Duodenal mucosa (tissue), 2 donors: ENCODE data around the gene TMEM115.

Source experiments
- H3K27ac ChIP-seq: one replicate; pipeline ENCODE4 v1.7.0; 2013; ENCODE audit warnings: low read depth, low read length
- H3K27me3 ChIP-seq, 2 donors: one replicate each; pipeline ENCODE4 v1.7.0; 2013; ENCODE audit warnings: low read length in 2 of 2, control low read depth in 1 of 2; ENCODE audit not compliant: insufficient read depth in 2 of 2, control insufficient read depth in 1 of 2
- H3K36me3 ChIP-seq, 2 donors: one replicate each; pipeline ENCODE4 v1.7.0; 2013; ENCODE audit warnings: low read length in 2 of 2, control low read depth in 1 of 2; ENCODE audit not compliant: insufficient read depth in 2 of 2, control insufficient read depth in 1 of 2
- H3K4me1 ChIP-seq, 2 donors: one replicate each; pipeline ENCODE4 v1.7.0; 2013; ENCODE audit warnings: low read length in 2 of 2, control low read depth in 1 of 2; ENCODE audit not compliant: insufficient read depth in 2 of 2, control insufficient read depth in 1 of 2
- H3K4me3 ChIP-seq, 2 donors: one replicate each; pipeline ENCODE4 v1.7.0; 2013; ENCODE audit warnings: low read length in 2 of 2, low read depth in 1 of 2
- H3K9ac ChIP-seq, 2 donors: one replicate each; pipeline ENCODE4 v1.7.0; 2013; ENCODE audit warnings: low read length in 2 of 2, low read depth in 1 of 2
- H3K9me3 ChIP-seq, 2 donors: one replicate each; pipeline ENCODE4 v1.7.0; 2013; ENCODE audit warnings: low read length in 2 of 2, control low read depth in 1 of 2; ENCODE audit not compliant: control insufficient read depth in 1 of 2

The TMEM115 gene

GRCh38 chr3:50333744-50334328 lies 25.5 kb downstream of the TMEM115 start:
- Histone ChIP-seq H3K27ac (peak overlapping the region; percentile 26), H3K4me3 (no peak overlapping the region), H3K36me3 (peaks cover 25 to 41% of the 10 kb centered on the region in 2 donors), H3K4me1 (peaks cover 23 to 44% of the 10 kb centered on the region in 2 donors), H3K27me3 (no peaks in the 10 kb centered on the region), H3K9ac (peak overlapping the region; percentile 5 to 38), H3K9me3 (no peaks in the 10 kb centered on the region)

- peaks cover 29 to 50% of the 10 kb centered on the region in 2 donors for H3K4me1 ChIP-seq
- no peaks in the 10 kb centered on the region for H3K27me3 ChIP-seq
- H3K36me3 ChIP-seq: peaks cover 25 to 41% of the 10 kb centered on the region in 2 donors
- H3K9me3 ChIP-seq: no peaks in the 10 kb centered on the region
- H3K4me3 ChIP-seq: no peak overlapping the region
- no peak overlapping the region for H3K9ac ChIP-seq
- no peak overlapping the region for H3K27ac ChIP-seq
Measured at GRCh38 chr3:50331364-50331907, 27.9 kb downstream of the TMEM115 start.

GRCh38 chr3:50330330-50330729 lies 29.0 kb downstream of the TMEM115 start:
- H3K9ac ChIP-seq: no peak overlapping the region
- H3K27me3 ChIP-seq: no peaks in the 10 kb centered on the region
- peaks cover 28 to 52% of the 10 kb centered on the region in 2 donors for H3K36me3 ChIP-seq
- no peak overlapping the region for H3K27ac ChIP-seq
- no peaks in the 10 kb centered on the region for H3K9me3 ChIP-seq
- peaks cover 22 to 39% of the 10 kb centered on the region in 2 donors for H3K4me1 ChIP-seq
- H3K4me3 ChIP-seq: no peak overlapping the region

- H3K27me3 ChIP-seq: no peaks in the 10 kb centered on the region
- H3K9me3 ChIP-seq: no peaks in the 10 kb centered on the region
- H3K9ac ChIP-seq: peak within 1 kb of the TSS; percentile 91
- H3K36me3 ChIP-seq: peaks cover 28 to 47% of the 10 kb centered on the region in 2 donors
- H3K4me3 ChIP-seq: peak within 1 kb of the TSS; percentile 85 to 90
- H3K27ac ChIP-seq: peak within 1 kb of the TSS; percentile 78
- H3K4me1 ChIP-seq: peaks cover 17 to 40% of the 10 kb centered on the region in 2 donors
Measured at GRCh38 chr3:50327943-50328691, 31.2 kb downstream of the TMEM115 start, which contains the start of gene TUSC2. TSS of gene TUSC2 (minus strand) at chr3:50328223. CDS start at chr3:50328099, 124 bp downstream.

GRCh38 chr3:50327129-50327528 lies 32.2 kb downstream of the TMEM115 start:
- Histone ChIP-seq H3K4me3 (peak overlapping the region; percentile 85 to 90), H3K4me1 (peaks cover 24 to 48% of the 10 kb centered on the region in 2 donors), H3K9me3 (no peaks in the 10 kb centered on the region), H3K27ac (no peak overlapping the region), H3K36me3 (peaks cover 28 to 42% of the 10 kb centered on the region in 2 donors), H3K9ac (peak overlapping the region; percentile 91), H3K27me3 (no peaks in the 10 kb centered on the region)

GRCh38 chr3:50326182-50326541 lies 33.2 kb downstream of the TMEM115 start:
- H3K9ac ChIP-seq: no peak overlapping the region
- no peaks in the 10 kb centered on the region for H3K27me3 ChIP-seq
- no peaks in the 10 kb centered on the region for H3K9me3 ChIP-seq
- H3K36me3 ChIP-seq: peaks cover 19 to 32% of the 10 kb centered on the region in 2 donors
- no peak overlapping the region for H3K4me3 ChIP-seq
- H3K4me1 ChIP-seq: peaks cover 29 to 52% of the 10 kb centered on the region in 2 donors
- no peak overlapping the region for H3K27ac ChIP-seq

- no peak overlapping the region for H3K9ac ChIP-seq
Measured at GRCh38 chr3:50325497-50326181, 33.7 kb downstream of the TMEM115 start.

GRCh38 chr3:50325113-50325480 lies 34.2 kb downstream of the TMEM115 start:
- peaks cover 35 to 58% of the 10 kb centered on the region in 2 donors for H3K4me1 ChIP-seq
- H3K27me3 ChIP-seq: no peaks in the 10 kb centered on the region
- peaks cover 9 to 21% of the 10 kb centered on the region in 2 donors for H3K36me3 ChIP-seq
- no peaks in the 10 kb centered on the region for H3K9me3 ChIP-seq
- H3K27ac ChIP-seq: no peak overlapping the region
- H3K4me3 ChIP-seq: no peak overlapping the region
- H3K9ac ChIP-seq: no peak overlapping the region

More at GRCh38 chr3:50325497-50326181, 33.7 kb downstream of the TMEM115 start:
- H3K9me3 ChIP-seq: no peaks in the 10 kb centered on the region
- no peak overlapping the region for H3K4me3 ChIP-seq
- H3K4me1 ChIP-seq: peaks cover 29 to 53% of the 10 kb centered on the region in 2 donors
- H3K36me3 ChIP-seq: peaks cover 14 to 27% of the 10 kb centered on the region in 2 donors
- H3K27ac ChIP-seq: no peak overlapping the region
- H3K27me3 ChIP-seq: no peaks in the 10 kb centered on the region

GRCh38 chr3:50324351-50325112 lies 34.8 kb downstream of the TMEM115 start:
- Histone ChIP-seq H3K9ac (peak overlapping the region; percentile 26 to 38), H3K4me1 (peaks cover 40 to 64% of the 10 kb centered on the region in 2 donors), H3K4me3 (no peak overlapping the region), H3K27me3 (no peaks in the 10 kb centered on the region), H3K27ac (no peak overlapping the region), H3K36me3 (peaks cover 3 to 18% of the 10 kb centered on the region in 2 donors), H3K9me3 (no peaks in the 10 kb centered on the region)
